GM19324 (cell line): ENCODE data around the gene PLCL1.

Experiments
- ATAC-seq: cut with Tn5 transposase; IDR thresholded peaks from one replicate; pipeline ENCODE4 v1.9.1; 2021; ENCODE audit warnings: mild to moderate bottlenecking, moderate library complexity; ENCODE audit not compliant: unreplicated experiment, low FRiP score

PLCL1 gene

DNA sequence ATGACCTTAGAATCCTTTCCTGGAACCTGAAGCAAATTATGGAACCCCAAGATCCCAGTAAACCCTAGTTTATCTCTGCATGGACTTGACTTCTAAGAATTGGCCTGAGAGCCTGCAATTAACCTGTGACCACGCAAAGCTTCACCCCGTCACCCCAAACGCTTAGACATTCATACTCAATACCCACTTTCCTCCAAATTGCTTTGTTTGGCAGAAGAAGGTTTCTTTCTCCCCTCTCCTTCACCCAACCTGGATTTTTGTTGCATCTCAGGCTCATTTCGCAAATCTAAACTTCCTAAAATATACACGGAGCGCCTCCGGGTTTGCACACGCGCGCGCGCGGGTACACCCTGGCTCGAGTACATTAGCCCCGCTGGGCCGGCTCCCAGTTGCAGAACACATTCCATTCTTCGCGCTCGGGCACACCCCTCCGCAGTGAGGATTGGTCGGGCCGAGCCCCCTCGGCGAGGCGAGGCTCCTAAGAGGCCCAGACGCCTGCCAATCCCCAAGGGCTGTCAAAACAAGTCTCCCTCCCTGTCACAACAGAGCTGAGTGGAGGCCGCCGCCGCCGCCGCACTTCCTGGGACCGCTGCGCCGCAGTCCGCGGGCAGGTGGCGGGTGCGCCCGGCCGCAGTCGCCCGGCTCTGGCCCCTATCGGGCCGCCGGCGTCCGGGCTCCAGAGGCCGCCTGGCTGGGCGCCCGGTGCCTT is at the start of gene PLCL1:
Gene PLCL1, plus strand, starts transcription at position 545 of the 709 bp plus-strand sequence.
- ATAC-seq = peak; percentile 100

DNA sequence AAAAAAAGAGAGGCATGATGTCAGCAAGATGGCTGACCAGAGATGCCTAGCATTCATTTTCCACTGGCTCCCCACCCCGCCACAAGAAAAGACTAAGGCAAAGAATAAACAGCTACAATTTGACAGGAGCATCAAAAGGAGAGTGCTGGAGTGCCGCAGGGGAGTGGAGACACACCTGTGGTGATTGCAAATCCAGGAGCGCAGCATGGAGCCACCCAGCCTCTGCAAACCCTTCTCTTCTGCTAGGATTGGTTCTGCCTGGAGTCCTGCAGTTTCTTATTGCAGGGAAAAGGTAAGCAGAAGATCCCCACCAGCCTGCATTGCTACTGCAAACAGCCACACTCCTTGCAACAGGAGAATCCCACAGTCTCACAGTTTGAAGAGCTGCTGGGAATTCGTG is 45.4 kb upstream of the PLCL1 start:
- ATAC-seq = no peak

DNA sequence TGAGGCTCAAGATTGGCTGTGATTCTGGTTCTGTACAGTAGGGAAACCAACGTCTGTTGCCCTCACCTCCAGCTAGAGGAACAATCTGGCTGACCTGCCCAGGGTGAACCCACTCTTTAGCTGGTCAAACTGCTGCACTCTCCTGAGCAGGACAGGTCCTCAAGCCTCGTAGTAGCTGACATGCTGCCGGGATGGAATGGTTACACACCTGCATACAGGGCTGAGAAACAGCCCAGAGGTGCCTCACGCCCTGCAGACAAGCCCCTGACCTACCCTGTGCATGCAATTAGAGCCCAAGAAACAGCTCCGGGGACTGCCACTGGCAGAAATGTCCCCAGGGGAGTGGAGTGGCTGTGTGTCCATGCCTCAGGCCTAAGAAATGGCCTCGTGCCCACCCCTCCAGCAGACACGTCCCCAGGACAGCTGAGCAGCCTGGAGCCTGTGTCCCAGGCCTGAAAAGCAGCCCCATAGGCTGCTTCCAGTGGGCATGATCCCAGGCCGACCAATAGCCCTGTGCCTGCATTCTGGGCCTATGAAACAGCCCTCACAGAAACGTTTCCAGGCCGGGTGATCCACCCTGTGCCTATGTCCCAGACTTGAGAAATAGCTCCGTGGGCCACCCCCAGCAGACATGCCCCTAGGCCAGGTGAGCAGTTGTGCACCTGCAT is 44.6 kb upstream of the PLCL1 start:
- no peak for ATAC-seq

DNA sequence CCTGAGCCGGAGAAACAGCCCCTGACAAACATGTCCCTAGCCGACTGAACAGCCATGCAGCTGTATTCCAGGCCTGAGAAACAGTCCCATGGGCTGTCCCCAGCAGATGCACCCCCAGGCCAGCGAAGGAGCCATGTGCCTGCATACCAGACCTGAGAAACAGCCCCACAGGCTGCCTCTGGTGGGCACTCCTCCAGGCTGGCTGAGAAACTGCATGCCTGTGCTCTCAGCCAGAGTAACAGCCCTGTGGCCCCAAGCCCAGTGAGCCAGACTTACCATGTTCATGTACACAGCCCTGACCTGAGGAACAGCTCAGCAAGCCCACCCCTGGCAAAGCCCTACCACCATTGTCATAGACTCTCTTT is 44.1 kb upstream of the PLCL1 start:
- ATAC-seq = no peak

DNA sequence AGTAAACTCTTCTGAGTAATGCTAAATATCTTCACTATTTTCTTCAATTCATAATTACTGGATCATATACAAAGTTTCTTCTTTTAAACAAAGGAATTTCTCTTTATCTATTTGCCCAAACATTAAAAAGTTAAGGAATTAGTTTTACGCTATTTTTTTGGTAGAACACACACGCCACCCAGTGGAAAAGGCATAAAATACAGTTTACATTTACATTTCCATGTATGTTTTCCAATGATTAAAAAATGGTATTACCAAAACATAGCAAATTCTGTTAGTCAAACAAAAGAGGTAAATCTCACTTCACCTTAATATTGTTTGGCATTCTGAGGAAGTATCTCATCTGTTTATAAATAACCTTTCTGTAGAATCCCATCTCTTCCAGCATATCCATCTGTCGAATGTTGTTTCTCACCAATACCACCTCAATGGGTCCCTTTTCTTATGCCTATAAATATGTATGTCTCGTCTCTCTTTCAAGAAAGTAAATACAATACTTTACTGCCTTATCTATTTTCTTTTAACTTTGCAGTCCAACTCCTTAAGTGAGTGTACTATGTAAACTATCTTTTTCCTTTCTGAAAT is 26.5 kb upstream of the PLCL1 start:
- ATAC-seq = no peak

DNA sequence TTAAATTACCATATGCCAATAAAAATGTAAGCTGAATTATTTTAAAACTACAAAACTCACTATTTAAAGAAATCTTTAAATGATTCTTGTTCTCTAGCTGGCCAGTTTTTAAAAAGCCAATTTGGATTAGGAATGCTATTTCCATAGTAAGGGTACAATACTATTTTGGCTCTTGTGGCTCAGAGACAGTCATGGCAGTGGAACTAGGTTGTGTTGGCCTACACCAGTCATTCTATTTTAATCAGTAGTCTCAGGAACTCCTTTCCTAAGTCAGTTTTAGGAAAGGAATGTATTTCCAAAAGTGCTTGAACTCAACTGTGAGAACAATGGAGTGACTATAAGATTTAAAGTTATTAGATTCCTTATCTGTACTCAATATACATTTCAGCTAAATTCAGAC is 25.1 kb upstream of the PLCL1 start:
- ATAC-seq = no peak

DNA sequence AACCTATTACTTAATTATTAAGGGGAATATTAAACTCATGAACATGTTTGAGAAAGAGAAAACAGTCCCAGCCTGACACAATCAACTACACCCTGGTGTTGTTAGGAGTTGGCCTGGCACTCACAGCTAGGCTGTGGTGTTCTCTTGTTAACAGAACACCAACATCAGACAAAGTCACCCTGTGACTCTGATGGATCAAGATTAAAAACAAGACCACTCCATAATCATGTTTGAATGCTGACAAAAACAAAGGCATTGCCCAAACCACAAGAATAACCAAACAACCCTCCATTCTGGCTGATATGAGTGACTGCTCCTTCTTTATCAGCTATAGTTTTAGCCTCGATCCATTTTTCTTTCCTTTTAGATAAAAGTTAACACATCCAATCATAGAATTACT is 22.3 kb upstream of the PLCL1 start:
- no peak for ATAC-seq

DNA sequence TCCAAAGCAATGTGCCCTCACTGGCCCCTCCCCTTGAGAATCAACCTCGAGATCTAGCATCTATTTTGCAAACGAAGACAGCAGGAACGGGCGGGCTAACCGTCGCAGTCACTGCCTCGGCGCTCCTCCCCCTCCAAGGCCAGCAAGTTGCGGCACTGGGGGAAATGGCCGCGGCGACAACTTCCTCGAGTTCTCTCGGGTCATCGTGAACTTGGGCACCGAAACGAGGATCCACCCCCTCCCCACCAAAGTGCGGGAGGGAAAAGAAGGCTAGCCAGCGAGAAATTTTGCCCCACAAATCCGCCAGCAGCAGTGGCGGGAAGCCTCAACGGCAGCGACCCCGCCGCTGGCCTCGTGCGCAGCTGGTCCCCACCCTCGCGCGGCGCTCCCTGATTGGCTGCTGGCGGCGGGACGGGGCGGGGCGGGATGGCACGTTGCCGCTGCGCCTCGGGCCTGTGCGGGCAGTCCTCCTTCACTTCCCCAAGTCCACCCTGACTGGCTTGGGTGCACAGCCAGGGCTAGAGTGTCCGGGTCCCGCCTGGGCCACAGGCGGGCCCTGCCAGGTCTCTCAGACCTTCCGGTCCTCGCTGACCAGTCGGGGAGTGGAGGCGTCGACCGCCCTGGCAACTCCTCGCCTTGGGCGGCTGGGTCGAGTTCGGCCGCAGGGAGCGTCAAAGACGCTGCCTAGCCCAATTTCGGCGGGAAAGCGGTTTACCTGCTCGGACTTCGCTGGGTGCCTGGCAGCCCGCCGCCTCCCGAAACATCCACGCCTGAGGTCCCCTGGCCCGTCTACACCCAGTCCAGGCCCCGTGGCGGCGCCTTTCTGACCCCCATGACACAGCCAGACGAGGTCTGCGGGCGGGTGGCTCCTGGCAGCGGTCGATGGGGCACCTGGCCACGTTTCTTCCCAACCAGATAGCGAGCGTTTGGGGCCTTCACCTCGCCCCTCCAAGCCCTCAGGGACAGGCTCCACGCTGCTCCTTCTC is 19.1 kb upstream of the PLCL1 start, which contains the start of gene BOLL:
Gene BOLL, minus strand, starts transcription at position 364 of the 986 bp plus-strand sequence. CDS start 3,469 bp downstream, outside the sequence.
- ATAC-seq = no peak

DNA sequence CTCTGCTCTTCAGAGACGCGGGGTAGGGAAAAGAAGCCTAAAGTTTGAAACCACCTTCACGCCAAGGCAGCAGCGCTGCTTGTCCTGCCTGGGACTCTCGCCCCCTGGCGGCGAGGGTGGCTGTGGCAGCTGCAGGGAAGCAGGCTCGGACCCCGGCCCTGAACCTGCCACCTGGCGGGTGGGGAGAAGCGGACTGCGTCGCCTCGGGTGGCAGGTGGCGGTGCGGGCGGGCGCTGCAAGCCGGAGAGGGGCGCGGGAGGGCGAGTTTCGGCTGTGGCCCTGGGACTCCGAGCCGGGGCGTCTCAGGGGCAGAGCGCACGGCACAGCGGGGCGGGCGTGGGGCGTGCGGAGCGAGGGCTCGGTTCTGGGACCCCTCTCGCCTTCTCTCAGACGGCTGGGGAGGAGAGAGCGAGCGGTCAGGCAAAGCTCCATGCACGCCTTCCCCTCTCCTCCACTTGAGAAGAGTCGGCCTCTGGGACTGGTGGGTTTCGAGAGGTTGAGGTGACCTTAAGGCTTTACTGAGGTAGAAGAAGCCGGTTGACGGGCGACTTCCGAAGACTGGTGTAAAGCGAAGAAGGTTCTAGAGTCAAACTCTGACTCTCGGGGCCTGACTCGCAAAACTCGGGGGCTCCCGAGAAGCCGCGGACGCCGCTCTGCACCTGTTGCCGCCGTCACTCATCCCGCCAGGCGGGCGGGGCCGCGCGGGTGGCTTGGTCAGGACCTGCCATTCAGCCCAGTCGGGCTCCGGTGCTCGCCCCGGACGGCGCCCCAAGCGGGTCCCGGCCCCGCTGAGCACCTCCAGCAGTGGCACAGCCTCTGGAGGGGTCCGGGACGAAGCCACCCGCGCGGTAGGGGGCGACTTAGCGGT is 18.1 kb upstream of the PLCL1 start:
- peak; percentile 58 for ATAC-seq

DNA sequence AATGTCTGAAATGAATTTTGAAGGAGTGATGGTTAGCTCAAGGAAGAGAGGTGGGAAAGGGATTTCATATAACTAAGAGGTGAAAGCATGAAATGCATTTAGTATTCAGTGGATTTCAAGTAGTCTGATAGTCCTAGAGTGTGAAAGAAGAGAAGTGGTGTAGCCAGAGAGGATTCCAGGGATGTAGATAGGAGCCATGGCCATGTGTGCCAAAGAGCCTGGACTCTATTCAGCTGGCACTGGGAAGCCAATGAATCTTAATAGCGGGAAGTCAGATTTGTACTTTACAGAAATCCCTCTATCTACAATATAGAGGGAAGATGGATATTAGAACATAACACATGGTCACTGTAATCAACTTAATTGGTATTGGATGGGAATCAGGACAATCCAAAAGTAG is 10.9 kb upstream of the PLCL1 start:
- ATAC-seq = no peak

DNA sequence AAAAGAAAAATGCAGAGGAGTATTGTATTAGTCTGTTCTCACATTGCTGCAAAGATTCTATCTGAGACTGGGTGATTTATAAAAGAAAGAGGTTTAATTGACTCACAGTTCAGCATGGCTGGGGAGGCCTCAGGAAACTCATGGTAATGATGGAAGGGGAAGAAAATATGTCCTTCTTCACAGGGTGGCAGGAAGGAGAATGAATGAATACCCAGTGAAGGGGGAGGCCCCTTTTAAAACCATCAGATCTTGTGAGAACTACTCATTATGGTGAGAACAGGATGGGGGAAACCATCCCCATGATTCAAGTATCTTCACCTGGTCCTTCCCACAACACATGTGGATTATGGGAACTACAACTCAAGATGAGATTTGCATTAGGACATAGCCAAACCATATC is 9.1 kb upstream of the PLCL1 start:
- no peak for ATAC-seq

DNA sequence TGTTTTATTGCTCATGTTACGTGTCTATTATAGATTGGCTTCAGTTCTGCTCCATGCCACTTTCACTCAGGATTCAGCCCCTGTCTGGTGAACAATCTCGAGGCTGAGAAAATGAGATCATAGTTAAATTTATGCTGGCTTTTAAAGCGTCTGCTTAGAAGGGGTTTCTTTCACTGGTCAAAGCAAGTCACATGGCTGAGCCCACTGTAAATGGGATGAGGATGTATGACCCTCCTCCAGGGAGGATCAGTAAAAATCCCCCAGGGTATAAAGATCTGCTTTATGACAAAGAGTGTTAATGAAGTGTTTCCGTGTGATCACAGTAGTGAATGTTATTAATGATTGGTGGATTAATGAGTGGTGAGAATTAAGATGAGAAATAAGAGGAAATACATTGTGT is 6.2 kb upstream of the PLCL1 start:
- no peak for ATAC-seq

DNA sequence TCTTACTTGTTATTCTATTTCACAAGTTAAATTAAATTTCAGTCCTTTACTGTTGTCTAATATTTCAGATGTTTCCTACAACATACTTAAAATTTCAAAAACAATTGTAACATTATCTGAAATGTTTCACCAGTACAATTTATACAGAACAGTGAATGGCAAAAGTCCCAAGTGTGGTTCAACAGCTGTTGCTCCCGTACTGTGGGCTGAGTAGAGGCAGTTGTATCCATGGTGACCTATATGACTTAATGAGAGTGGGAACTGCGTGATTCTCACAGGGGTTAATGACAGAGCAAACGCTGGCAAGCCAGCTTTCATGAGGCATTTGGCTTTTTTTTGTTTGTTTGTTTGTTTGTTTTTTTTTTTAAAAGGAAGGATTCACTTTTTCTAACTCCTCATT is 5.3 kb upstream of the PLCL1 start:
- ATAC-seq = no peak

DNA sequence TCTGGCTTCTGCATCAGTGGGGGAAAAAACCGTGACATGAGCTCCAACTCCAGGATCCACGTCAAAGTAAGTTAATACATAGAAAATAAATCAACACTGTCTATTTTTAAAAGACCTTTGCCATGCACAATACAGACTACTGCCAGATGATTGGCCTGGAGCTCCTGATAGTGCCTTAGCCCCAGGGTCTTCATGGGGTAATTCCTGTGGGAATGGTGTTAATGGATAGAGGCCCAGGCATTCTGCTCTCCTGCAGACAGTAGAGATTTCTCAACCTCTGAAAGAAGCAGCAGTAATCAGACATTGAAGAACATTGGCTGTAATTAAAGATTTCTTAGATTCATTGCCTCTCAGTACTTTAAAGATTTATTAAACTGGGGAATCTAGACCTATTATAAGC is 4.3 kb upstream of the PLCL1 start:
- no peak for ATAC-seq

DNA sequence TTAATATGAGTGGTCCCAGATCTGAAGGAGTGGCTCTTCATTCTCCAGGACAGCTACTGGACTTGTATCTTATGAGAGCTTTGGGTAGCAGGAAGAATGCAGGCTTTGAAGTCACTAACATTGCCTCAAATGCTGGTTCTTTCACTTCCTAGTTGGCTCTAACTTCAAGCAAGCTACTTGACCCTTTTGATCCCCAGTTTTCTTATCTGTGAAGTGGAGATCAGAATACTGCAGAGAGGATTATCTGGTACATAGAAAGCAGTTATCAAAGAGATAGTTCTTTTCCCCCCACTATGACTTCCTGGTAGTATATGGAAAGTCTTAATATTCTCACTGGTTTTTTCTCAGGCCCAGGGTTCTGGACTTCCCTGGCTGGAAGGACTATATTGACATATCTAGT is 3.4 kb upstream of the PLCL1 start:
- ATAC-seq = no peak

DNA sequence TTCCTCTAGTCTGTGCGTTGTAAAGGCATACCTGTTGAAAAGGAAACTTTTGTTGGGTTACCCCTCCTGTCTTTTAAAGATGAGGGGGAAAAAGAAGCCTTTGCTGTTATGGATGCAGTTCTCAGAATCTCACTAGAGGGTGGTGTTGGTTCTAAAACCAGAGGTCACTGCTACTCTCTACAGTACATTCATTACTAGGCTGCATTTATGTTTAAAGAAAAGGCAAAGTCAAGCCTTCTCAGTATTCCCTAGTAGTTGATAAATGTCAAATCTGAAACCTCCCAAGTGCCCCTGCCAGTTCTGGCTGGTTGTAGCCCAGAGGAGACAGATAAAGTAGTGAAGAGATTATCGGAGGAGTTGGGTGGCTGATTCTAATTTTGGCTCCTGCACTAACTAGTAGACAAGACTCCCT is 1.4 kb upstream of the PLCL1 start:
- ATAC-seq = no peak

DNA sequence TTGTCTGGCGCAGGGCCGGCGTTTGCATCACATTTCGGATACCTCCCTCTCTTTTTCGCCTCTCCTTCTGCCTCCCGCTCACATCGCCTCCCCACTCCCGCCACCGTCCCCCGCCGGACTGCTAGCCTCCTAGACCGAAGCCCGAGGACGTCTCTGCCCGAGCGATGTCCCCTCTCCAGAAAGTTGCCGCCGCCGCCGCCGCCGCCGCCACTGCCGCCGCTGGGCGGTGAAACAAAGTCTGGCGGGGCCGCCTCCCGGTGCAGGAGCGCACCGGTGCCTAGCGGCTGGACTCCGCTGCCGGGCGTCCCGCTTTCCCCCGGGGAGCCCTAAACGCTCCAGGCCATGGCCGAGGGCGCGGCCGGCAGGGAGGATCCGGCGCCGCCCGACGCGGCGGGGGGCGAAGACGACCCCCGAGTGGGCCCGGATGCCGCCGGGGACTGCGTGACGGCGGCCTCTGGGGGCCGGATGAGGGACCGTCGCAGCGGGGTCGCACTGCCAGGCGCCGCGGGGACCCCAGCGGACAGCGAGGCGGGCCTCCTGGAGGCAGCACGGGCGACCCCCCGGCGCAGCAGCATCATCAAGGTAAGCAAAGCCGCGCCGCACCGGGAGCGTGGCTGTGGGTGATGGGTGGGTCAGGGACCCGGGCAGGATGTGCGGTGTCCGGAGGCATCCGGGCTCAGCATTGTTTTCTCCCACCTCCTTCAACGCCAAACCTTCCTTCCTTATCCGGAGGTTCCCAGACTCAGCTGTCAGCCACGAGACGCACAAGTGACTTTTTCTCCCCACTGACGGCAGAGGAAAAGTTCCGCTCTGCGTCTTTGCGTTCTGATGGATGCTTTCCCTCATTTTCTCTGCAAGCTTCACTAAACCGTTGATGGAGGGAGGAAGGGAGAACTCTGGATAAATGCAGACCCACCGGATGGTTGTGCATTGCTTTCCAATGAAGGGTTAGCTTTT is 643 bp downstream of the PLCL1 start:
- peak; percentile 44 for ATAC-seq

DNA sequence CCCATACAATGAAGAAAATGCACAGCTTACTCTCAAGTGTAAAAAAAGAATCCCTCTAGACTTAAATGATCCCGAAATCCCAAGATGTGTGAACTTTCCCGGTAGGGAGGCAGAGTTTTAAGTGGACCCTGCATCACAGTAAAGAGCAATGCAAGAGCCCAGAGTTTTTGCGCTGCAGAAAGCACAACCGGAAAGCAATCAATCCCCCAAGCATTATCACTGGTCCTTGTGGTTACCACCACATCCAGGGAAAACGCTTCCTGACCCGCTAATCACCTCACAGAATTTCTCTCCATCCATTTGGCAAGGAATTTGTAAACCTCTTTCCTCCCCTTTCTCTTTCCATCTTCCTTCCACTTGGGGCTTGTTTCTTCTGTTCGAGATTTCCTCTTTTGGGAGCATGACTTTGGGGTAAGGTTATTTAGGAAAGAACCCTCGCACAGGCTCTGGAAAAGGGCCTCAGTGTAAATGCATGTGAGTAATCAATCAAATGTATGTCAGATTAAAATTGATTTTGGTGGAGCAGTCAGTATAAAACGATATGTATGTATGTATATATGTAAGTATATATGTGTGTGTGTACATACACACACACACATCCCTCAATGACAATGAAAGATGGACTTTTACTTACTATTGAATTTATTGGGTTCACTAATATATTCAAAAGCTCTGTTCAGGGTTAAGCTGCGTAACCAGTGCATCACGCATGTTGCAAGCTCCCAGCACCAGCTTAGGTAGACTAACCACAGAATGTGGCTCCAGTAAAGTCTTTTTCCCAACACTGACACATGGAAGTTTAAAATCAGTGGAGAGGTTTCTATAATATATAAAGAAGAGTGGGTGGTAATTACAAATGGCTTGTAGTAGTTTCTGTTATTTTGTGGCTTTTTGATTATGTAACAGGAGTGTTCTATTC is 1.6 kb downstream of the PLCL1 start:
- no peak for ATAC-seq
